NCI-H2196 treated with DMSO at 0.1 percent for 48 hours (cell line): ENCODE measurements around the gene MAGEC3.

Experiments
- DNase-seq: peaks from one replicate; lab custom pipeline; 2025; ENCODE audit not compliant: unreplicated experiment; lab: John Stamatoyannopoulos, UW

Gene MAGEC3

GRCh38 chrX:141945426-141945825, 107.3 kb downstream of the MAGEC3 start:
- DNase-seq = no peak

GRCh38 chrX:141947350-141947749, 109.2 kb downstream of the MAGEC3 start:
- no peak for DNase-seq
